Measurements from ENCODE around the gene APH1A. TPM values are rescaled to one million over a fixed set of nuclear protein-coding genes. Genes with fewer than 3 reads are reported as not detected.

APH1A gene
- total RNA-seq, 2 experiments from 2014 or later: 71.2 to 75.7 TPM

- Mint-ChIP-seq H3K4me3 (no peak overlapping the region), H3K36me3 (ENCODE audit: low read depth) (peaks cover 20% of the 10 kb centered on the region), H3K9me3 (no peaks in the 10 kb centered on the region), H3K27ac (no peak overlapping the region), H3K4me1 (ENCODE audit: low read depth) (peaks cover 16% of the 10 kb centered on the region), H3K27me3 (ENCODE audit: low read depth) (no peaks in the 10 kb centered on the region)
- CTCF ChIA-PET: interaction anchor here (0.9 to 1.2 kb wide), 2 partner anchors 9 to 11 kb away, joined by 3 read pairs; no protein-coding TSS in a partner anchor
- DNase-seq: no peak
- intact Hi-C loops (cut with micrococcal nuclease): no loop called here
Observed at GRCh38 chr1:150263549-150263948, 5.3 kb downstream of the APH1A start.

- Mint-ChIP-seq H3K27ac (no peak overlapping the region), H3K4me1 (ENCODE audit: low read depth) (peaks cover 11% of the 10 kb centered on the region), H3K36me3 (ENCODE audit: low read depth) (peaks cover 16% of the 10 kb centered on the region), H3K9me3 (no peaks in the 10 kb centered on the region), H3K27me3 (ENCODE audit: low read depth) (peaks cover 1% of the 10 kb centered on the region), H3K4me3 (no peak overlapping the region)
- intact Hi-C loops (cut with micrococcal nuclease): no loop called here
- CTCF ChIA-PET: interaction anchor here (1.2 to 1.4 kb wide), 2 partner anchors 8 to 15 kb away, joined by 3 read pairs; no protein-coding TSS in a partner anchor
- DNase-seq: no peak
Observed at GRCh38 chr1:150262388-150263320, 6.2 kb downstream of the APH1A start.

- Mint-ChIP-seq H3K4me3 (no peak overlapping the region), H3K27ac (no peak overlapping the region), H3K36me3 (ENCODE audit: low read depth) (peaks cover 7% of the 10 kb centered on the region), H3K27me3 (ENCODE audit: low read depth) (peaks cover 14% of the 10 kb centered on the region), H3K4me1 (ENCODE audit: low read depth) (peaks cover 9% of the 10 kb centered on the region), H3K9me3 (no peaks in the 10 kb centered on the region)
- DNase-seq: no peak
- CTCF ChIA-PET: interaction anchor here (1.1 kb wide), 1 partner anchor 13 kb away, joined by 5 read pairs; no protein-coding TSS in a partner anchor
- intact Hi-C loops (cut with micrococcal nuclease): no loop called here
Observed at GRCh38 chr1:150261367-150261766, 7.4 kb downstream of the APH1A start.

GRCh38 chr1:150259758-150260669 lies 8.8 kb downstream of the APH1A start:
- H3K27ac Mint-ChIP-seq: no peak overlapping the region
- no peaks in the 10 kb centered on the region for H3K9me3 Mint-ChIP-seq
- H3K36me3 Mint-ChIP-seq (ENCODE audit: low read depth): no peaks in the 10 kb centered on the region
- H3K27me3 Mint-ChIP-seq (ENCODE audit: low read depth): peaks cover 19% of the 10 kb centered on the region
- H3K4me1 Mint-ChIP-seq (ENCODE audit: low read depth): peaks cover 22% of the 10 kb centered on the region
- DNase-seq: no peak
- intact Hi-C loops (cut with micrococcal nuclease): no loop called here
- no peak overlapping the region for H3K4me3 Mint-ChIP-seq
- CTCF ChIA-PET: no interaction called here

- Mint-ChIP-seq H3K9me3 (no peaks in the 10 kb centered on the region), H3K27me3 (ENCODE audit: low read depth) (peaks cover 19% of the 10 kb centered on the region), H3K36me3 (ENCODE audit: low read depth) (no peaks in the 10 kb centered on the region), H3K4me3 (no peak overlapping the region), H3K27ac (no peak overlapping the region), H3K4me1 (ENCODE audit: low read depth) (peaks cover 22% of the 10 kb centered on the region)
- CTCF ChIA-PET: interaction anchor here (0.8 to 5.5 kb wide), 2 partner anchors 21 to 88 kb away, joined by 3 to 68 read pairs; partner anchors contain the start of gene CIART
- intact Hi-C loops (cut with micrococcal nuclease): no loop called here
- DNase-seq: no peak
Observed at GRCh38 chr1:150259217-150259616, 9.6 kb downstream of the APH1A start.

GRCh38 chr1:150257624-150258585 lies 10.9 kb downstream of the APH1A start, which contains the start of gene CA14:
Gene CA14 (plus strand): TSS chr1:150257774. CDS start chr1:150258129, 355 bp downstream.
- no peak within 1 kb of the TSS for H3K4me3 Mint-ChIP-seq
- no peak within 1 kb of the TSS for H3K27ac Mint-ChIP-seq
- peaks cover 22% of the 10 kb centered on the region for H3K4me1 Mint-ChIP-seq (ENCODE audit: low read depth)
- CTCF ChIA-PET: interaction anchor here (0.7 to 5.5 kb wide), 3 partner anchors 22 to 89 kb away, joined by 3 to 68 read pairs (median 3); partner anchors contain the start of gene CIART
- intact Hi-C loops (cut with micrococcal nuclease): no loop called here
- no peaks in the 10 kb centered on the region for H3K9me3 Mint-ChIP-seq
- DNase-seq: no peak
- no peaks in the 10 kb centered on the region for H3K36me3 Mint-ChIP-seq (ENCODE audit: low read depth)
- peaks cover 19% of the 10 kb centered on the region for H3K27me3 Mint-ChIP-seq (ENCODE audit: low read depth)

GRCh38 chr1:150256554-150257341 lies 12.1 kb downstream of the APH1A start:
- peaks cover 19% of the 10 kb centered on the region for H3K27me3 Mint-ChIP-seq (ENCODE audit: low read depth)
- no peak for DNase-seq
- CTCF ChIA-PET: interaction anchor here (0.5 to 5.5 kb wide), 24 partner anchors 13 to 745 kb away, joined by 3 to 68 read pairs (median 4); partner anchors contain the start of genes APH1A, C1orf54, CIART and FALEC
- H3K27ac Mint-ChIP-seq: no peak overlapping the region
- H3K4me1 Mint-ChIP-seq (ENCODE audit: low read depth): peaks cover 22% of the 10 kb centered on the region
- no peaks in the 10 kb centered on the region for H3K36me3 Mint-ChIP-seq (ENCODE audit: low read depth)
- H3K9me3 Mint-ChIP-seq: no peaks in the 10 kb centered on the region
- intact Hi-C loops (cut with micrococcal nuclease): loop anchor here (1.0 kb wide), 2 partner anchors 25 to 259 kb away; partner anchors contain the start of gene FALEC
- peak overlapping the region; percentile 55 for H3K4me3 Mint-ChIP-seq

- no peak overlapping the region for H3K27ac Mint-ChIP-seq
Observed at GRCh38 chr1:150256198-150256553, 12.6 kb downstream of the APH1A start.

GRCh38 chr1:150249936-150250335 lies 18.9 kb downstream of the APH1A start:
- Mint-ChIP-seq H3K4me3 (no peak overlapping the region), H3K9me3 (no peaks in the 10 kb centered on the region), H3K4me1 (ENCODE audit: low read depth) (no peaks in the 10 kb centered on the region), H3K27me3 (ENCODE audit: low read depth) (no peaks in the 10 kb centered on the region), H3K27ac (no peak overlapping the region), H3K36me3 (ENCODE audit: low read depth) (no peaks in the 10 kb centered on the region)
- intact Hi-C loops (cut with micrococcal nuclease): no loop called here
- no peak for DNase-seq
- CTCF ChIA-PET: no interaction called here

More at GRCh38 chr1:150256198-150256553, 12.6 kb downstream of the APH1A start:
- H3K9me3 Mint-ChIP-seq: no peaks in the 10 kb centered on the region
- CTCF ChIA-PET: interaction anchor here (0.5 to 5.5 kb wide), 25 partner anchors 13 to 745 kb away, joined by 3 to 68 read pairs (median 4); partner anchors contain the start of genes APH1A, C1orf54, CIART and FALEC
- no peak for DNase-seq
- intact Hi-C loops (cut with micrococcal nuclease): loop anchor here (1.0 kb wide), 2 partner anchors 25 to 259 kb away; partner anchors contain the start of gene FALEC
- H3K4me3 Mint-ChIP-seq: peak overlapping the region; percentile 55
- no peaks in the 10 kb centered on the region for H3K36me3 Mint-ChIP-seq (ENCODE audit: low read depth)
- peaks cover 22% of the 10 kb centered on the region for H3K4me1 Mint-ChIP-seq (ENCODE audit: low read depth)
- H3K27me3 Mint-ChIP-seq (ENCODE audit: low read depth): peaks cover 19% of the 10 kb centered on the region

- Mint-ChIP-seq H3K4me1 (ENCODE audit: low read depth) (no peaks in the 10 kb centered on the region), H3K4me3 (no peak overlapping the region), H3K27me3 (ENCODE audit: low read depth) (no peaks in the 10 kb centered on the region), H3K27ac (no peak overlapping the region), H3K9me3 (no peaks in the 10 kb centered on the region), H3K36me3 (ENCODE audit: low read depth) (no peaks in the 10 kb centered on the region)
- CTCF ChIA-PET: no interaction called here
- DNase-seq: no peak
- intact Hi-C loops (cut with micrococcal nuclease): no loop called here
Observed at GRCh38 chr1:150243003-150243402, 25.8 kb downstream of the APH1A start.
